SK-N-SH treated with all-trans-retinoic acid at 6 μM for 48 hours (cell line): Measurements from ENCODE around the gene SH3TC2.

Experiments used
- ATAC-seq: fragments of 200-7000 bp; cut with Tn5 transposase; 3 replicates; pipeline ENCODE4 v1.9.1; 2020; ENCODE audit warnings: mild to moderate bottlenecking, moderate library complexity
- BACH2 ChIP-seq: fragments of 250-450 bp; sonication (Bioruptor Pico); IDR thresholded peaks from 2 replicates; pipeline ENCODE4 v1.9.0; 2021; ENCODE audit warnings: mild to moderate bottlenecking, borderline replicate concordance
- CREB5 ChIP-seq: fragments of 250-450 bp; sonication (Bioruptor Pico); IDR thresholded peaks from 2 replicates; pipeline ENCODE4 v1.5.1; 2020; ENCODE audit warnings: low read depth, mild to moderate bottlenecking, moderate library complexity
- CSDC2 ChIP-seq: fragments of 250-450 bp; sonication (Bioruptor Pico); IDR thresholded peaks from 2 replicates; pipeline ENCODE4 v1.5.0; 2020; ENCODE audit warnings: mild to moderate bottlenecking, moderate library complexity
- CSRNP3 ChIP-seq: fragments of 250-450 bp; sonication (Bioruptor Pico); IDR thresholded peaks from 2 replicates; pipeline ENCODE4 v1.5.1; 2021; ENCODE audit warnings: mild to moderate bottlenecking, moderate library complexity
- ESRRG ChIP-seq: fragments of 250-450 bp; sonication (Bioruptor Pico); IDR thresholded peaks from 2 replicates; pipeline ENCODE4 v1.6.1; 2021; ENCODE audit warnings: mild to moderate bottlenecking
- GLIS3 ChIP-seq: fragments of 250-450 bp; sonication (Bioruptor Pico); IDR thresholded peaks from 2 replicates; pipeline ENCODE4 v1.5.0; 2020; ENCODE audit warnings: mild to moderate bottlenecking, moderate library complexity
- ISL1 ChIP-seq: fragments of 250-450 bp; sonication (Bioruptor Pico); IDR thresholded peaks from 2 replicates; pipeline ENCODE4 v2.1.2; 2022; ENCODE audit warnings: mild to moderate bottlenecking, moderate library complexity
- OSR1 ChIP-seq: fragments of 250-450 bp; sonication (Bioruptor Pico); IDR thresholded peaks from 2 replicates; pipeline ENCODE4 v1.8.0; 2022; ENCODE audit warnings: moderate library complexity, mild to moderate bottlenecking, inconsistent platforms
- PATZ1 ChIP-seq: fragments of 250-450 bp; sonication (Bioruptor Pico); IDR thresholded peaks from 2 replicates; pipeline ENCODE4 v1.8.0; 2020; ENCODE audit warnings: mild to moderate bottlenecking, moderate library complexity, borderline replicate concordance
- POU6F1 ChIP-seq: fragments of 250-450 bp; sonication (Bioruptor Pico); IDR thresholded peaks from 2 replicates; pipeline ENCODE4 v1.8.0; 2021; ENCODE audit warnings: low read depth, mild to moderate bottlenecking, moderate library complexity, borderline replicate concordance
- PPARA ChIP-seq: fragments of 250-450 bp; sonication (Bioruptor Pico); IDR thresholded peaks from 2 replicates; pipeline ENCODE4 v1.5.0; 2020; ENCODE audit warnings: mild to moderate bottlenecking, borderline replicate concordance
- RARB ChIP-seq: fragments of 250-450 bp; sonication (Bioruptor Pico); IDR thresholded peaks from 2 replicates; pipeline ENCODE4 v1.8.0; 2021; ENCODE audit warnings: mild to moderate bottlenecking, moderate library complexity
- TSHZ2 ChIP-seq: fragments of 250-450 bp; sonication (Bioruptor Pico); IDR thresholded peaks from 2 replicates; pipeline ENCODE4 v1.5.0; 2020; ENCODE audit warnings: mild to moderate bottlenecking, moderate library complexity
- ZC3H10 ChIP-seq: fragments of 250-450 bp; sonication (Bioruptor Pico); IDR thresholded peaks from 2 replicates; pipeline ENCODE4 v1.5.1; 2021; ENCODE audit warnings: mild to moderate bottlenecking, moderate library complexity
- ZFP3 ChIP-seq: fragments of 250-450 bp; sonication (Bioruptor Pico); IDR thresholded peaks from 2 replicates; pipeline ENCODE4 v1.5.0; 2020; ENCODE audit warnings: mild to moderate bottlenecking, moderate library complexity
- ZFP30 ChIP-seq: fragments of 450-650 bp; formaldehyde crosslinking; IDR thresholded peaks from 2 replicates; pipeline ENCODE4 v1.5.0; 2022; ENCODE audit warnings: mild to moderate bottlenecking, moderate library complexity
- ZNF565 ChIP-seq: fragments of 450-650 bp; formaldehyde crosslinking; conservative IDR thresholded peaks from 2 replicates; pipeline ENCODE4 v1.5.0; 2020; ENCODE audit warnings: low read depth, mild to moderate bottlenecking, moderate library complexity
- ZNF70 ChIP-seq: fragments of 450-650 bp; formaldehyde crosslinking; IDR thresholded peaks from 2 replicates; pipeline ENCODE4 v1.5.0; 2020; ENCODE audit warnings: mild to moderate bottlenecking, moderate library complexity
- ZNF8 ChIP-seq: fragments of 450-650 bp; formaldehyde crosslinking; IDR thresholded peaks from 2 replicates; pipeline ENCODE4 v1.5.0; 2020; ENCODE audit warnings: mild to moderate bottlenecking, moderate library complexity

Gene SH3TC2

GRCh38 chr5:149063017-149063687 is at the start of gene SH3TC2:
Gene SH3TC2, minus strand, starts transcription at chr5:149063062. Its CDS starts 40 bp downstream, at chr5:149063022.
- TF ChIP-seq ZFP30 (no peak), CSDC2 (CRISPR knock-in tag) (no peak), CREB5 (no peak), ESRRG (CRISPR knock-in tag) (no peak), ZFP3 (CRISPR knock-in tag) (no peak), CSRNP3 (CRISPR knock-in tag) (no peak), PPARA (CRISPR knock-in tag) (no peak), BACH2 (CRISPR knock-in tag) (no peak), ISL1 (CRISPR knock-in tag) (no peak), POU6F1 (no peak), OSR1 (no peak), TSHZ2 (CRISPR knock-in tag) (no peak), RARB (no peak), ZNF565 (CRISPR knock-in tag) (no peak), ZC3H10 (no peak)
- peak; percentile 90 for ATAC-seq

GRCh38 chr5:149110406-149110805 is 47.5 kb upstream of the SH3TC2 start:
- ATAC-seq, result no peak
- no peak for TF ChIP-seq PATZ1
- no peak for TF ChIP-seq ZC3H10
- TF ChIP-seq PPARA (CRISPR knock-in tag), result no peak
- no peak for TF ChIP-seq ESRRG (CRISPR knock-in tag)

- ATAC-seq, result no peak
- TF ChIP-seq ZFP3 (CRISPR knock-in tag) (no peak), PATZ1 (no peak), ISL1 (CRISPR knock-in tag) (no peak), ZNF565 (CRISPR knock-in tag) (no peak), CSDC2 (CRISPR knock-in tag) (no peak), PPARA (CRISPR knock-in tag) (no peak), RARB (no peak), BACH2 (CRISPR knock-in tag) (no peak), ZNF8 (CRISPR knock-in tag) (no peak), ZC3H10 (no peak), POU6F1 (no peak), ZNF70 (no peak), ESRRG (CRISPR knock-in tag) (no peak), GLIS3 (CRISPR knock-in tag) (no peak), CREB5 (no peak)
Observed at GRCh38 chr5:149108651-149109280, 45.9 kb upstream of the SH3TC2 start.
